ENCODE data around the gene BMPR2. TPM values are rescaled to one million over a fixed set of nuclear protein-coding genes. Genes with fewer than 3 reads are reported as not detected.

The BMPR2 gene
- total and polyA plus RNA-seq, 7 donors: 2.5 to 74.9 (median 49.9) TPM

DNA sequence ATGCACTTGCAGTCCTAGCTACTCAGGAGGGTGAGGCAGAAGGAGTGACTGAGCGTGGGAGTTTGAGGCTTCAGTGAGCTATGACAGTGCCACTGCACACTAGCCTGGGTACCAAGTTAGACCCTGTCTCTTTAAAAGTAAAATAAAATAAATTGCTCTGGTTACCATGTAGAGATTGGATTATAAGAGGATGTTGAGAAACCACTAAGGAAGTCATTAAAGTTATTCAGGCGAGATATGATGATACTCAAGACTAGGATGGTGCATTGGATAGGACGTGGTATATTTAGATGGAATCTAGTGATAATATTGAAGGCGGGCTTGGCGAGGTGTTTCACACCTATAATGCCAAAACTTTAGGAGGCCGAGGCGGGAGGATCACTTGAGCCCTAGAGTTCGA lies 50.6 kb downstream of the BMPR2 start:
- peak overlapping the region in 1 of 4 donors; percentile 26 for H3K27ac ChIP-seq
- no peak overlapping the region for H3K4me3 ChIP-seq
- no peaks in the 10 kb centered on the region for H3K27me3 ChIP-seq
- H3K9me3 ChIP-seq: no peaks in the 10 kb centered on the region
- 76 to 92% methylated on average over 8 of the region's 8 CpGs for WGBS, 2 donors
- TF ChIP-seq POLR2AphosphoS5 (IDR thresholded peaks at IDR 0.05) (no peak), EP300 (IDR thresholded peaks at IDR 0.05) (no peak), POLR2A (IDR thresholded peaks at IDR 0.05) (no peak)
- TF ChIP-seq, protein P1, sequence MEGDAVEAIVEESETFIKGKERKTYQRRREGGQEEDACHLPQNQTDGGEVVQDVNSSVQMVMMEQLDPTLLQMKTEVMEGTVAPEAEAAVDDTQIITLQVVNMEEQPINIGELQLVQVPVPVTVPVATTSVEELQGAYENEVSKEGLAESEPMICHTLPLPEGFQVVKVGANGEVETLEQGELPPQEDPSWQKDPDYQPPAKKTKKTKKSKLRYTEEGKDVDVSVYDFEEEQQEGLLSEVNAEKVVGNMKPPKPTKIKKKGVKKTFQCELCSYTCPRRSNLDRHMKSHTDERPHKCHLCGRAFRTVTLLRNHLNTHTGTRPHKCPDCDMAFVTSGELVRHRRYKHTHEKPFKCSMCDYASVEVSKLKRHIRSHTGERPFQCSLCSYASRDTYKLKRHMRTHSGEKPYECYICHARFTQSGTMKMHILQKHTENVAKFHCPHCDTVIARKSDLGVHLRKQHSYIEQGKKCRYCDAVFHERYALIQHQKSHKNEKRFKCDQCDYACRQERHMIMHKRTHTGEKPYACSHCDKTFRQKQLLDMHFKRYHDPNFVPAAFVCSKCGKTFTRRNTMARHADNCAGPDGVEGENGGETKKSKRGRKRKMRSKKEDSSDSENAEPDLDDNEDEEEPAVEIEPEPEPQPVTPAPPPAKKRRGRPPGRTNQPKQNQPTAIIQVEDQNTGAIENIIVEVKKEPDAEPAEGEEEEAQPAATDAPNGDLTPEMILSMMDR (IDR thresholded peaks at IDR 0.05): no peak
- no peaks in the 10 kb centered on the region for H3K36me3 ChIP-seq
- H3K4me1 ChIP-seq: peaks cover 0 to 50% (median 29%) of the 10 kb centered on the region in 4 donors
- DNase-seq: no peak
- intact Hi-C loops (cut with DNase I): no loop called here

DNA sequence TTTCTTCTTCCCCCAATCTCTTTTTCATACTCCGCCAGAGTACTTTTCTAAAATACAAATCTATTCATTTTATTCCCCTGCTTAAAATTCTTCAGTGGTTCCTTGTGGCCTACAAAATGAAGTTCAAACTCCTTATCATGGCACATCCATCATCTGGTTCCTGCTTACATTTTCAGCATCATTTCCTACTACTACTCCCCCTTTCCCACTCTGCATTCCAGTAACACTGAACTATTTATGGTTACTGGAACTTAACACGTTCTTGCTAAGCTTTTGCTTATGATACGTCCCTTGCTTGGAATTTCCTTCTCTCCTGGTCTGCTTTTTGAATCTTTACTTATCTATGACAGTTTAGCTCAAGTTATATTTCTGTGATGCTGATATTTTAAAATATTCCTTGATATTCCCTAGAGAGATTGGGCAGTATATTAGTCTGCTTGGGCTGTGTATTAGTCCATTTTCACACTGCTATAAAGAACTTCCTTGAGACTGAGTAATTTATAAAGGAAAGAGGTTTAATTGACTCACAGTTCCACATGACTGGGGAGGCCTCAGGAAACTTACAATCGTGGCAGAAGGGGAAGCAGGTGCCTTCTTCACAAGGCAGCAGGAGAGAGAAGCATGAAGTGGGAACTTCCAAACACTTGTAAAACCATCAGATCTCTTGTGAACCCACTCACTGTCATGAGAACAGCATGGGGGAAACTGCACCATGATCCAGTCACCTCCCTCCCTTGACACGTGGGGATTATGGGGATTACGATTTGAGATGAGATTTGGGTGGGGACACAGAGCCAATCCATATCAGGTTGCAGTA lies 53.2 kb downstream of the BMPR2 start:
- H3K4me3 ChIP-seq: no peak overlapping the region
- intact Hi-C loops (cut with DNase I): no loop called here
- no peak for DNase-seq
- H3K27me3 ChIP-seq: no peaks in the 10 kb centered on the region
- no peaks in the 10 kb centered on the region for H3K9me3 ChIP-seq
- 78 to 89% methylated on average over 6 of the region's 6 CpGs for WGBS, 2 donors
- H3K36me3 ChIP-seq: no peaks in the 10 kb centered on the region
- peaks cover 0 to 59% (median 40%) of the 10 kb centered on the region in 4 donors for H3K4me1 ChIP-seq
- H3K27ac ChIP-seq: peak overlapping the region; percentile 48 to 81 (median 76)
- TF ChIP-seq POLR2A (IDR thresholded peaks at IDR 0.05) (no peak), POLR2AphosphoS5 (IDR thresholded peaks at IDR 0.05) (peak in 3 of 4 donors; percentile 54 to 77 (median 57)), EP300 (IDR thresholded peaks at IDR 0.05) (peak in 3 of 4 donors; percentile 72 to 81 (median 80))
- TF ChIP-seq, protein P1 (IDR thresholded peaks at IDR 0.05): no peak

DNA sequence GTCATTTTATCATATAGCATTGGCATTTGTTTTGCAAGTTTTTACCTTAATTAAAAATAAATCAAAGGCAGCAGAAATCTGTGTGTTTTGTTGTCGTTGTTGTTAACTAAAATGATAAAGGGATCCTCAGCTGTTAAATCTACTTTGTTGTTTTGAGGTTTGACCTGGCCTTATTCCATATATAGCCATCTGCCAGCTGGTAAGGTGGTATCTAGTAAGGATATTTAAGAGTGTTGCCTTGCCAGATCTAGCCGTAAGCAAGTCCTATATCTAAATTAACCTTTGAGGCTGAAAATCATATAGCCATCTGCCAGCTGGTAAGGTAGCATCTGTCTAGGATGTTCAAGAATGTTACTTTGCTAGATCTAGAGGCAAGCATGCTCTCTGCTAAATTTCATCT lies 56.6 kb downstream of the BMPR2 start:
- TF ChIP-seq POLR2AphosphoS5 (IDR thresholded peaks at IDR 0.05) (no peak), POLR2A (IDR thresholded peaks at IDR 0.05) (no peak), EP300 (IDR thresholded peaks at IDR 0.05) (no peak)
- TF ChIP-seq, protein P1 (IDR thresholded peaks at IDR 0.05): no peak
- H3K36me3 ChIP-seq: no peaks in the 10 kb centered on the region
- DNase-seq: no peak
- WGBS, 2 donors: 91 to 94% methylated on average over 2 of the region's 2 CpGs
- H3K9me3 ChIP-seq: no peaks in the 10 kb centered on the region
- H3K4me1 ChIP-seq: peaks cover 0 to 74% (median 51%) of the 10 kb centered on the region in 4 donors
- H3K27me3 ChIP-seq: no peaks in the 10 kb centered on the region
- peak overlapping the region in 1 of 4 donors; percentile 81 for H3K27ac ChIP-seq
- intact Hi-C loops (cut with DNase I): no loop called here
- H3K4me3 ChIP-seq: no peak overlapping the region

GRCh38 chr2:202434472-202434871 lies 58.3 kb downstream of the BMPR2 start:
- intact Hi-C loops (cut with DNase I): no loop called here
- WGBS, 2 donors: 97 to 98% methylated on average over 1 of the region's 1 CpG
- Histone ChIP-seq H3K9me3 (no peaks in the 10 kb centered on the region), H3K36me3 (no peaks in the 10 kb centered on the region), H3K4me3 (no peak overlapping the region), H3K27ac (no peak overlapping the region), H3K4me1 (peaks cover 0 to 59% (median 39%) of the 10 kb centered on the region in 4 donors), H3K27me3 (no peaks in the 10 kb centered on the region)
- TF ChIP-seq, protein P1 (IDR thresholded peaks at IDR 0.05): no peak
- TF ChIP-seq POLR2A (IDR thresholded peaks at IDR 0.05) (no peak), POLR2AphosphoS5 (IDR thresholded peaks at IDR 0.05) (no peak), EP300 (IDR thresholded peaks at IDR 0.05) (no peak)
- no peak for DNase-seq

Measured in sigmoid colon (tissue), 7 donors.